Muscle of arm (tissue), 12 donors: ENCODE measurements around the gene HIPK4. TPM values are rescaled to one million over a fixed set of nuclear protein-coding genes. Genes with fewer than 3 reads are reported as not detected.
"Not testable (repeated sequence)": the region's sequence is repeated elsewhere in the genome, so short reads cannot be mapped to it uniquely, and the experiment has no call there.

Source experiments
- DNase-seq: peaks from one replicate; pipeline ENCODE4 v3.0.0-alpha.2; 2013
- polyA plus RNA-seq, 12 donors: library from polyadenylated mRNA; unstranded; fragments of 120-200 nt; gene quantifications; one replicate each; pipeline ENCODE4 v1.2.1, GENCODE V29; 2013; ENCODE audit not compliant: insufficient read length in 12 of 12

The HIPK4 gene
- polyA plus RNA-seq, 12 donors, result 0.77 to 2.0 (median 1.2) TPM; not detected in 2

DNA sequence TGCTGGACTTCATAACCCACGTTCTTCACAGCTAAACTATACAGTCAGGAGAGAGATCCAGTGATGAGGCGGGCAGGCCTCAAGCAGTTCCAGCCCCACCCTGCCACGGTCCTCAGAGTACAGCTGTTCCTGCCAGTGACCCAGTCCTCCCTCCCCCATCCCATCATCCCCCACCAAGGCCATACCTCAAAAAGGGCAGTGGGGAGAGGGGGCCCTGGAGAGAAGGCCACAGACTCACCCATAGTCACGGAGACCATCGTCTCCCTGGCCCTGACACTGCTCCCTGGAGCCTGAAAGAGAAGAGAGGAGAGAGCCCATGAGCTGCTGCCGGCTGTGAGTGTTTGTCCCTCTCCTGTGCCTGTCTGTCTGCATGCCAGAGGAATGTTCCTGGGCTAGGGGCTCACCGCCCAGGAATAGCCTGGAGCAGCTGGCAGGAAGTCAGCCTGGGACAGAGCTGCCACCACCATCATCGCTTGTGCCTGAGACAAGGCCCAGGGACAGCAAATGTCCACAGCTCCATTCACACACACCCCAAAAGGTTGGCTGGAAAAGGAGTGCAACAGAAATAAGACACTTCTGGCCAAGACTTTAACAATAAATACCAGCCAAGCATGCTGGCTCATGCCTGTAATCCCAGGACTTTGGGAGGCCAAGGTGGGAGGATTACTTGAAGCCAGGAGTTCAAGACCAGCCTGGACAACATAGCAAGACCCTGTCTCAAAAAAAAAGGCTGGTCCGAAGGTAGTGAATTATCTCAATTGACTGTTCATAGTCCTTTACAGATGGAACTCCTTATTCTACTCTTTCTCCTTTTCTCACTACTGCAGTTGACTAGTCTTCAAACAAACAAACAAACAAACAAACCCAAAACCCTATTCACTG, 48.1 kb downstream of the HIPK4 start:
- DNase-seq, result peak; percentile 57

DNA sequence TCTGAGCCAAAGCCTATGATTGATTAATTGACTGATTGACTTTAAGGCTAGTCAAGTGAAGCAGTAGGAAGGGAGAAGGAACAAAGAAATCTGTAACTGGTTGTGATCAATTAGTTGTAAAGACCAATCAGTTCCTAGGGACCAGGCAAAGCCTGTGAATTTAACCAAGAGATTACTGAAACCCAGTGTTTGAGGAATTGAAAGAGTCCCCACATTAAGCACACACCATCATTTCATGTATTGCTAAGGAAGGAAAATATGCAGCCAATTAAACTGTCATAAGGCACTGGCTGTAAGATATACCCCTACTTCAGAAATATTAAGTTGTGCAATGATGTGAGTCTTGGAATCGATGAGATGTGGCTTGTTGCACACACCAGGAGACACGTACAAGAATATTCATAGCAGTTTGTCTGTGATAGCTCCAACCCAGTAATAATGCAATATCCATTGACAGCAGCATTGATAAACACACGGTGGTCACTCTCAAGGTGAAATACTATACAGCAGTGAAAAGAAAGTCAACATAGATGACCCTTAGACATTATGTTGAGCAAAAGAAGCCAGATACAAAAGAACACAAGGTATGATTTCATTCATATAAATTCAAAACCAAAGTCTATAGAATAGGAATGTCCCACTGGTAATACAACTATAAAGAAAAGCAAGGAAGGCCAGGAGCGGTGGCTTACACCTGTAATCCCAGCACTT, 50.8 kb downstream of the HIPK4 start:
- DNase-seq, result no peak

DNA sequence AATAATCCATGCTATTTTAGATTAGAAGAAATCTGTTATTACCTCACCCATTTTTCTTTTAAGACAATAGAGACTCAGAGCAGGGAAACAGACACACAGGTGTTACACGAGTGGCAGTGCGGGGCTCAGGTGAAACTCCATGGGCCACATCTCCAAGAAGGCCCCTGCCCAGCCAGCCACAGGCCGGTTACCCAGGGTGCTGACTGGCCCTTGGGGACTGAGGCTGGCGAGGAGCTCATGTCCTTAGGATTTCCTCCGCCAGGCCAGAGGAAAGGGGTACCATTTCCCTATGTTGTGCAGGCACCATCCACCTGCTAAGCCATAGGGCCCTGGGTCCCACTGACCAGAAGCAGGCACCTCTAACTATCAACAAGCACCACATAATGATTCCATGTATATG, 52.4 kb downstream of the HIPK4 start:
- no peak for DNase-seq

DNA sequence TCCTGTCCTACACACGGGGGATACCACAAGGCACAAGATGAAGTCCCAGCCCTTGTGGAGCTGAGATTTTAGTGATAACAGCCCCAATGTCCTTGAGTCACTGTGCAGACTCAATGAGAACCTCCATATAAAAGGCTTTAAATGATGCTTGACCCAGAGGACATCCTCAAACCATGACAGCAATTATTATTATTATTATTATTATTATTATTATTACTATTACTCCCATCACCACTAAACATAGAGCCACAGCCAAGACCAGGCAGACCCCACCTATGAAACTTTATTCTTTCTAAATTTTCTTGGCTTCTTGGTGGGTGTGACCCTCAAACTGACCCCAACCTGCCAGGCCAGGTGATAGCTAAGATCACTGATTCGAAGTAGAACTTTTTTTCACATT, 52.9 kb downstream of the HIPK4 start:
- DNase-seq, result no peak

DNA sequence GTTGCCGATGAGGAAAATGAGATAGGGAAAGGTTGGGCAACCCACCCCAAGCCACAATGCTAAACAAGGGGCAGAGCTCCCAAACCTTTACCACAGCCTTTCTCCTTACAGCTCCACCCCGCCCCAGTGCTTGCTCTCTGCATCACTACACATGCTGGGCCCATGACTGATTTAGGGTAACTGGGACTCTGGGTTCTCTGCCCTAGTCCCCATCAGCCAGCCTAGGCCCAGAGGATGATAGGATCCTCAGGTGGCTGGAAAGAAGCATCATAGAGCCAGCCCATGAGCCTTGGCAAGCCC, 53.4 kb downstream of the HIPK4 start:
- no peak for DNase-seq

DNA sequence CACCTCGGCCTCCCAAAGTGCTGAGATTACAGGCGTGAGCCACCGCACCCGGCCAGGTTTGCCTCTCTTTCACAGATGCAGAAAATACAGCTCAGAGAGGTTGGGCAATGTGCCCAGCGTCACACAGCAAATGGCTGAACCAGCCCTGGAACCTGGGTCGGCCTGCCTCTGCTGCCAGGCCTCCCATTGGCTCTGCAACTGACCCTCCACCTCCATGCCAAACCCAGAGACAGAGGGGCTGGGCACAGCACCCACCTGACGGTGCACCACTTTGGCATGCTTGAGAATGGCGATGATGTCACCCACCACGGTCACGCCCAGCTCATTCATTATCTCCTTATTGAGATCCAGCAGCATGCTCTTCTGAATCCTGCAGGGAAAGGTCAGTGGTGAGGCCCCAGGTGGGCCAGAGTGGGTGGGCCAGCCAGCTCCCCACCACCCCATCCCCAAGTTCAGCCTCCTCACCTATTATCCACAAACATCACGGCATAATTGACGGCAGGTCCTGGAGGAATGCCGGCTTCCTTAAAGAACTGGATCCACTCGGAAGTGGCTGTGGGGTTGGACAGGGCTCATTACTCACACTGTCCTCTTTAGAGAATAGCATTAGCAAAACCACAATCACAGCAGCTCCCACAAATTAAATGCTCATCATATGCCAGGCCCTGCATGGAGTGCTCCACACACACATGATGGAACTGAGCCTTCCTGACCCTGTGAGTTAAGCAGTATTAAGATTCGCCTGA, 54.0 kb downstream of the HIPK4 start:
- no peak for DNase-seq

DNA sequence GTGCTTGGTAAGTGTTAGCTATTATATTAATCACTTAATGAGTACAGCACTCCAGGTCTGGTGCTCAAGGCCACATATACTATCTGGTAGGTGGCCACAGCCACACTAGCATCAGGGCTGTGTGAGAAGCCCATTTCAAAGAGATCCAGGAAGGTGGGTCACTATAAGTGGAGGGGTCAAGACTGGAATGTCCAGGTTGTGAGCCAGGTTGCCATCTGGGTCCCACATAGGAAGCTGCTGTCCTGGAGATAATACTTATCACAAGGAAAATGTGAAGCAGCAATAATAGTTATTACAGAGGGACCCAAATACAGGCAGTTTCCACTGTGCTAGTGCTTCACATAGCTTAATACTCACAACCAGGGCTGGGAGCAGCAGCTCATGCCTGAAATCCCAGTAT, 54.9 kb downstream of the HIPK4 start:
- DNase-seq, result no peak

DNA sequence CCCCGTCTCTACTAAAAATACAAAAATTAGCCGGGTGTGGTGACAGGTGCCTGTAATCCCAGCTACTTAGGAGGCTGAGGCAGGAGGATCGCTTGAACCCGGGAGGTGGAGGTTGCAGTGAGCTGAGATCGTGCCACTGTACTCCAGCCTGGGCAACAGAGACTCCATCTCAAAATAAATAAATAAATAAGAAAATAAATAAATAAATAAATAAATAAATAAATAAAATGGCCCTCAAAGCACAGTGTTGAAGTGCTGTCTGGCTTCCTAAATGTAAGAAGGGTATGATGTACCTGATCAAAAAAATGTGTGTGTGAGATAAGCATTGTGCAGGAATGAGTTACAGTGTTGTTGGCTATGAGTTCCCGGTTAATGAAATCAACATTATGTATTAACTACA, 56.9 kb downstream of the HIPK4 start:
- DNase-seq, result not testable (repeated sequence)

DNA sequence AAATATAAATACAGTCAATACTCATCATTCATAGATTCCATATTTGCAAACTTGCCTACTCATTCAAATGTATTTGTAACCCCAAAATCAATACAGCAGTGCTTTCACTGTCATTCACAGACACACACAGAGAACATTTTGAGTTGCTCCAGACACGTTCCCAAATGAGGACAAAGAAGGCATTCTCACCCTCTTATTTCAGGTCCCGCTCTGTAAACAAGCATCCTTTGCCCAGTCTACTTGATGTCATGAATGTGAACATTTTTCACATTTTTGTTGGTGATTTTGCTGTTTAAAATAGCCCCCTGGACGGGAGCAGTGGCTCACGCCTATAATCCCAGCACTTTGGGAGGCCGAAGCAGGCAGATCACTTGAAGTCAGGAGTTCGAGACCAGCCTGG, 57.3 kb downstream of the HIPK4 start:
- no peak for DNase-seq

DNA sequence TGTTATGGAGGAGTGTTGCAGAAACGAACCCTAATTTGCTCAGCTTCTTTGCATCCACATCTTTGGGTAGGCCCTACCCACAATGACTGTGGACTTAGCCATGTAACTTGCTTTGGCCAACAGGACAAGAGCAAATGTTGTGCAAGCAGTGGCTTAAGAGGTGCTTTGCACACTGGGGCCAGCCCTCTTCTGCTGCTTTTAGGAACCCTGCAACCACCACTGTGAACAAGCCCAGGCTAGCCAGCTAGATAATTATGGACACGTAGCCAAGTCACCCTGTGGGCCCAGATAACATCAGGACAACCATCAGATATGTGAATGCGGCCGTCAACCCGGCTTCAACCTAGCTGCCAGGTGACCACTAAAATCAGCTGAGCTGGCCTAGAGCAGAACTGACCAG, 58.9 kb downstream of the HIPK4 start:
- DNase-seq, result no peak

Other genes starting within 250 kb of the HIPK4 start
- 10 to 100 TPM in 2 of 12 donors, 1 to 10 TPM in 9, not detected in 1; 6.0 to 15.5 (median 7.9) TPM for gene MAP3K10, start 198.8 kb downstream of the HIPK4 start, polyA plus RNA-seq
- under 1 TPM in 6 of 12 donors, not detected in 6; 0.11 to 0.26 (median 0.15) TPM for gene TTC9B, start 171.8 kb downstream of the HIPK4 start, polyA plus RNA-seq
- under 1 TPM in 10 of 12 donors, not detected in 2; 0.14 to 0.57 (median 0.34) TPM for gene CCNP, start 163.5 kb downstream of the HIPK4 start, polyA plus RNA-seq
- gene AKT2, start 104.8 kb downstream of the HIPK4 start, polyA plus RNA-seq, result 100 to 1,000 TPM; 138 to 738 (median 184) TPM
- gene C19orf47, start 41.8 kb downstream of the HIPK4 start, polyA plus RNA-seq, result 10 to 100 TPM in 11 of 12 donors, not detected in 1; 26.4 to 99.1 (median 57.1) TPM
- gene PLD3, start 41.5 kb downstream of the HIPK4 start, polyA plus RNA-seq, result 100 to 1,000 TPM in 11 of 12 donors, not detected in 1; 165 to 236 (median 213) TPM
- 1 to 10 TPM in 11 of 12 donors, not detected in 1; 5.1 to 9.6 (median 6.3) TPM for gene PRX, start 23.2 kb upstream of the HIPK4 start, polyA plus RNA-seq
- gene SERTAD1, start 35.8 kb upstream of the HIPK4 start, polyA plus RNA-seq, result 1 to 10 TPM in 10 of 12 donors, not detected in 2; 3.6 to 8.2 (median 5.0) TPM
- 10 to 100 TPM in 11 of 12 donors, not detected in 1; 25.4 to 57.7 (median 44.9) TPM for gene SERTAD3, start 54.2 kb upstream of the HIPK4 start, polyA plus RNA-seq
- gene BLVRB, start 75.6 kb upstream of the HIPK4 start, polyA plus RNA-seq, result 10 to 100 TPM in 11 of 12 donors, not detected in 1; 21.9 to 68.1 (median 34.1) TPM
- under 1 TPM in 10 of 12 donors, not detected in 2; 0.14 to 0.83 (median 0.33) TPM for gene SPTBN4, start 76.8 kb upstream of the HIPK4 start, polyA plus RNA-seq
- gene SHKBP1, start 186.7 kb upstream of the HIPK4 start, polyA plus RNA-seq, result 100 to 1,000 TPM in 1 of 12 donors, 10 to 100 TPM in 10, not detected in 1; 12.8 to 160 (median 19.1) TPM
- gene LTBP4, start 211.2 kb upstream of the HIPK4 start, polyA plus RNA-seq, result 100 to 1,000 TPM in 11 of 12 donors, not detected in 1; 146 to 328 (median 194) TPM